Renal cortex interstitium (tissue), 11 donors: ENCODE results near the gene DUSP7. TPM values are rescaled to one million over a fixed set of nuclear protein-coding genes. Genes with fewer than 3 reads are reported as not detected.

Experiments used
- DNase-seq, 11 donors: peaks; one replicate each; pipeline ENCODE4 v3.0.0-alpha.2; 2013; ENCODE audit warnings: low read depth in 9 of 11, low spot score in 4 of 11; ENCODE audit errors: extremely low read depth in 1 of 11
- polyA plus RNA-seq, 3 donors: library from polyadenylated mRNA; unstranded; fragments of 120-200 nt; gene quantifications; one replicate each; pipeline ENCODE4 v1.2.1, GENCODE V29; 2013; ENCODE audit not compliant: insufficient read length in 3 of 3

The DUSP7 gene
- polyA plus RNA-seq, 3 donors = 14.8 to 19.0 (median 16.2) TPM

GRCh38 chr3:52089691-52090090 is 33.3 kb upstream of the DUSP7 start:
- DNase-seq = no peak

GRCh38 chr3:52088445-52089367 is 32.3 kb upstream of the DUSP7 start:
- no peak for DNase-seq

- DNase-seq = no peak
These were observed 31.4 kb upstream of the DUSP7 start for GRCh38 chr3:52087731-52088130.

- no peak for DNase-seq
These were observed 30.7 kb upstream of the DUSP7 start for GRCh38 chr3:52086976-52087663.

- DNase-seq = no peak
These were observed 30.1 kb upstream of the DUSP7 start for GRCh38 chr3:52086461-52086860.

- no peak for DNase-seq
These were observed 29.4 kb upstream of the DUSP7 start for GRCh38 chr3:52085681-52086282.

- no peak for DNase-seq
These were observed 28.7 kb upstream of the DUSP7 start for GRCh38 chr3:52084954-52085680.

- DNase-seq = no peak
These were observed 28.0 kb upstream of the DUSP7 start for GRCh38 chr3:52084216-52084945.

- DNase-seq = no peak
These were observed 27.3 kb upstream of the DUSP7 start for GRCh38 chr3:52083556-52084087.

GRCh38 chr3:52082951-52083350 is 26.6 kb upstream of the DUSP7 start:
- no peak for DNase-seq

GRCh38 chr3:52080830-52081719 is 24.7 kb upstream of the DUSP7 start:
- DNase-seq = no peak

GRCh38 chr3:52079958-52080357 is 23.6 kb upstream of the DUSP7 start:
- DNase-seq = no peak

GRCh38 chr3:52078781-52079560 is 22.6 kb upstream of the DUSP7 start:
- DNase-seq = no peak

- no peak for DNase-seq
These were observed 21.6 kb upstream of the DUSP7 start for GRCh38 chr3:52077925-52078324.

- peak in 1 of 11 donors; percentile 65 for DNase-seq
These were observed 20.8 kb upstream of the DUSP7 start for GRCh38 chr3:52076896-52077780.

- DNase-seq = no peak
These were observed 17.1 kb upstream of the DUSP7 start for GRCh38 chr3:52073490-52073889.
